MM.1S (cell line): ENCODE data around the gene SLC6A19.

ENCODE experiments used
- CTCF ChIP-seq: fragments of 300-600 bp; sonication (generic); IDR thresholded peaks from 2 replicates; pipeline ENCODE4 v1.5.1; 2016; ENCODE audit warnings: antibody characterized with exemption, low read length, mixed read lengths
- EZH2 ChIP-seq: fragments of 300-600 bp; sonication (generic); optimal IDR thresholded peaks from 2 replicates; pipeline ENCODE3; 2017; ENCODE audit warnings: low read depth, mild to moderate bottlenecking, antibody characterized with exemption, low read length, mixed read lengths
- EZH2phosphoT487 ChIP-seq: fragments of 300-600 bp; sonication (generic); IDR thresholded peaks from 2 replicates; pipeline ENCODE4 v1.6.1; 2018; ENCODE audit warnings: antibody characterized with exemption, low read length

GRCh38 chr5:1193591-1193985 lies 7.8 kb upstream of the SLC6A19 start:
- TF ChIP-seq CTCF (no peak), EZH2 (no peak), EZH2phosphoT487 (no peak)
